Suprapubic skin (tissue), 4 donors: ENCODE results near the gene ATAD5. TPM values are rescaled to one million over a fixed set of nuclear protein-coding genes. Genes with fewer than 3 reads are reported as not detected.

ENCODE experiments used
- DNase-seq, 2 donors: peaks; one replicate each; pipeline ENCODE4 v3.0.0-alpha.2; 2019; ENCODE audit warnings: low spot score in 2 of 2
- H3K27ac ChIP-seq: fragments of 200-600 bp; sonication (generic); one replicate; pipeline ENCODE4 v1.5.1; 2019
- H3K27me3 ChIP-seq: fragments of 200-600 bp; sonication (generic); one replicate; pipeline ENCODE4 v1.5.1; 2019
- H3K36me3 ChIP-seq: fragments of 200-600 bp; sonication (generic); one replicate; pipeline ENCODE4 v1.5.1; 2019
- H3K4me1 ChIP-seq: fragments of 200-600 bp; sonication (generic); one replicate; pipeline ENCODE4 v1.5.1; 2019
- H3K4me3 ChIP-seq: fragments of 200-600 bp; sonication (generic); one replicate; pipeline ENCODE4 v1.5.1; 2019; ENCODE audit warnings: mild to moderate bottlenecking
- H3K9me3 ChIP-seq: fragments of 200-600 bp; sonication (generic); one replicate; pipeline ENCODE4 v1.5.1; 2019
- CTCF ChIP-seq, 2 donors: fragments of 200-600 bp in 1 of 2; fragments of 450-650 bp in 1 of 2; sonication (generic) in 1 of 2; IDR thresholded peaks; one replicate each; pipeline ENCODE4 v1.5.1; 2016 to 2019; ENCODE audit warnings: antibody characterized with exemption in 2 of 2, mild to moderate bottlenecking in 1 of 2, moderate library complexity in 1 of 2
- EP300 ChIP-seq: sonication (generic); formaldehyde crosslinking; IDR thresholded peaks from one replicate; pipeline ENCODE4 v1.6.1; 2017; ENCODE audit warnings: antibody characterized with exemption
- POLR2A ChIP-seq, 2 donors: fragments of 450-650 bp; IDR thresholded peaks; one replicate each; pipeline ENCODE4 v1.6.1; 2017; ENCODE audit warnings: antibody characterized with exemption in 2 of 2, mild to moderate bottlenecking in 2 of 2, moderate library complexity in 2 of 2
- POLR2AphosphoS5 ChIP-seq, 3 donors: sonication (generic); formaldehyde crosslinking; IDR thresholded peaks; one replicate each; pipeline ENCODE4 v1.6.1; 2017; ENCODE audit warnings: antibody characterized with exemption in 3 of 3
- WGBS: methylation state at CpG from one replicate; pipeline ENCODE4 v1.1.5; 2018; 5-methylcytosine and 5-hydroxymethylcytosine counted together
- total RNA-seq, 4 donors: library from RNA; depleted of rRNA; stranded (reverse); fragments of >200 nt; gene quantifications; one replicate each; pipeline ENCODE4 v1.1.0, GENCODE V29; 2016

ATAD5 gene
- total RNA-seq, 4 donors from 2014 or later = 1.3 to 4.0 (median 2.3) TPM

GRCh38 chr17:30921544-30922196 is 89.9 kb downstream of the ATAD5 start, which contains the start of gene ADAP2:
ADAP2 (plus strand) TSS chr17:30921945; CDS start chr17:30922015, 70 bp downstream.
- peaks cover 26% of the 10 kb centered on the region for H3K27me3 ChIP-seq
- no peak for TF ChIP-seq POLR2A (IDR thresholded peaks at IDR 0.05)
- TF ChIP-seq CTCF (IDR thresholded peaks at IDR 0.05) = no peak
- no peak for TF ChIP-seq POLR2AphosphoS5 (IDR thresholded peaks at IDR 0.05)
- no peak for TF ChIP-seq EP300
- 3% methylated on average over 37 of the region's 60 CpGs for WGBS
- H3K4me1 ChIP-seq = peaks cover 27% of the 10 kb centered on the region
- H3K4me3 ChIP-seq = peak within 1 kb of the TSS; percentile 55
- DNase-seq = peak; percentile 40 to 65
- no peaks in the 10 kb centered on the region for H3K36me3 ChIP-seq
- peak within 1 kb of the TSS; percentile 37 for H3K27ac ChIP-seq
- H3K9me3 ChIP-seq = no peaks in the 10 kb centered on the region

- no peaks in the 10 kb centered on the region for H3K9me3 ChIP-seq
- H3K27me3 ChIP-seq = peaks cover 26% of the 10 kb centered on the region
- no peaks in the 10 kb centered on the region for H3K36me3 ChIP-seq
- no peak for TF ChIP-seq POLR2A (IDR thresholded peaks at IDR 0.05)
- no peak for TF ChIP-seq POLR2AphosphoS5 (IDR thresholded peaks at IDR 0.05)
- no peak for TF ChIP-seq EP300
- TF ChIP-seq CTCF (IDR thresholded peaks at IDR 0.05) = no peak
- WGBS = 3% methylated on average over 35 of the region's 66 CpGs
- H3K4me3 ChIP-seq = peak overlapping the region; percentile 55
- H3K4me1 ChIP-seq = peaks cover 27% of the 10 kb centered on the region
- H3K27ac ChIP-seq = peak overlapping the region; percentile 37
- DNase-seq = peak in 1 of 2 donors; percentile 62
Observed at GRCh38 chr17:30922235-30923030, 90.7 kb downstream of the ATAD5 start.

GRCh38 chr17:30924341-30924740 is 92.6 kb downstream of the ATAD5 start:
- H3K27me3 ChIP-seq = peaks cover 26% of the 10 kb centered on the region
- WGBS = 72% methylated on average over 2 of the region's 2 CpGs
- H3K27ac ChIP-seq = no peak overlapping the region
- H3K9me3 ChIP-seq = no peaks in the 10 kb centered on the region
- TF ChIP-seq CTCF (IDR thresholded peaks at IDR 0.05) (no peak), EP300 (no peak), POLR2AphosphoS5 (IDR thresholded peaks at IDR 0.05) (no peak), POLR2A (IDR thresholded peaks at IDR 0.05) (no peak)
- peaks cover 27% of the 10 kb centered on the region for H3K4me1 ChIP-seq
- DNase-seq = no peak
- H3K36me3 ChIP-seq = no peaks in the 10 kb centered on the region
- H3K4me3 ChIP-seq = no peak overlapping the region

- H3K27me3 ChIP-seq = peaks cover 26% of the 10 kb centered on the region
- WGBS = 76% methylated on average over 6 of the region's 6 CpGs
Observed at GRCh38 chr17:30926516-30926915, 94.8 kb downstream of the ATAD5 start.

More at GRCh38 chr17:30926516-30926915, 94.8 kb downstream of the ATAD5 start:
- H3K9me3 ChIP-seq = no peaks in the 10 kb centered on the region
- H3K4me1 ChIP-seq = peaks cover 15% of the 10 kb centered on the region
- DNase-seq = peak in 1 of 2 donors; percentile 15
- no peak overlapping the region for H3K27ac ChIP-seq
- no peak for TF ChIP-seq CTCF (IDR thresholded peaks at IDR 0.05)
- TF ChIP-seq EP300 = no peak
- no peak for TF ChIP-seq POLR2A (IDR thresholded peaks at IDR 0.05)
- TF ChIP-seq POLR2AphosphoS5 (IDR thresholded peaks at IDR 0.05) = no peak
- no peaks in the 10 kb centered on the region for H3K36me3 ChIP-seq
- H3K4me3 ChIP-seq = no peak overlapping the region
